H9 (cell line): ENCODE measurements around the gene ELFN1. TPM values are rescaled to one million over a fixed set of nuclear protein-coding genes. Genes with fewer than 3 reads are reported as not detected.

Experiments
- DNase-seq: peaks from one replicate; pipeline ENCODE4 v3.0.0-alpha.2; 2017
- H2AFZ ChIP-seq: one replicate; pipeline ENCODE4 v1.6.1; 2013; ENCODE audit warnings: mild to moderate bottlenecking, low read length, control low read depth, moderate library complexity
- H2AK5ac ChIP-seq: 2 replicates; pipeline ENCODE4 v1.6.1; 2013; ENCODE audit warnings: low read length, control low read depth, mixed read lengths; ENCODE audit not compliant: insufficient read length
- H2BK120ac ChIP-seq: one replicate; pipeline ENCODE4 v1.6.1; 2013; ENCODE audit warnings: low read depth, mild to moderate bottlenecking, low read length, control low read depth, inconsistent platforms; ENCODE audit not compliant: poor library complexity, severe bottlenecking
- H2BK12ac ChIP-seq: 2 replicates; pipeline ENCODE4 v1.6.1; 2013; ENCODE audit warnings: low read length, control low read depth, mixed read lengths, low read depth; ENCODE audit not compliant: insufficient read length
- H2BK15ac ChIP-seq: 2 replicates; pipeline ENCODE4 v1.6.1; 2013; ENCODE audit warnings: low read depth, low read length, control low read depth
- H2BK20ac ChIP-seq: one replicate; pipeline ENCODE4 v1.6.1; 2013; ENCODE audit warnings: low read depth, mild to moderate bottlenecking, low read length, control low read depth, inconsistent platforms; ENCODE audit not compliant: poor library complexity, severe bottlenecking
- H2BK5ac ChIP-seq: 2 replicates; pipeline ENCODE4 v1.6.1; 2013; ENCODE audit warnings: low read length, control low read depth, mixed read lengths; ENCODE audit not compliant: insufficient read length
- H3K14ac ChIP-seq: 2 replicates; pipeline ENCODE4 v1.6.1; 2013; ENCODE audit warnings: low read length, control low read depth; ENCODE audit not compliant: insufficient read depth
- H3K18ac ChIP-seq: 2 replicates; pipeline ENCODE4 v1.6.1; 2013; ENCODE audit warnings: low read depth, mild to moderate bottlenecking, mixed read lengths, low read length, control low read depth; ENCODE audit not compliant: insufficient read length
- H3K23ac ChIP-seq: 2 replicates; pipeline ENCODE4 v1.6.1; 2013; ENCODE audit warnings: low read length, control low read depth, mixed read lengths, low read depth; ENCODE audit not compliant: insufficient read length
- H3K23me2 ChIP-seq: 2 replicates; pipeline ENCODE4 v1.6.1; 2013; ENCODE audit warnings: low read depth, mild to moderate bottlenecking, mixed read lengths, low read length, control low read depth; ENCODE audit not compliant: insufficient read length, poor library complexity, severe bottlenecking
- H3K27ac ChIP-seq: 2 replicates; pipeline ENCODE4 v1.5.1; 2013; ENCODE audit warnings: low read length, control low read depth, mixed read lengths, low read depth; ENCODE audit not compliant: insufficient read length
- H3K27me3 ChIP-seq: 2 replicates; pipeline ENCODE4 v1.6.1; 2013; ENCODE audit warnings: low read length, control low read depth, inconsistent platforms; ENCODE audit not compliant: insufficient read depth
- H3K4ac ChIP-seq: 2 replicates; pipeline ENCODE4 v1.6.1; 2013; ENCODE audit warnings: low read depth, mild to moderate bottlenecking, control low read depth, inconsistent platforms, low read length, moderate library complexity
- H3K4me1 ChIP-seq: 2 replicates; pipeline ENCODE4 v1.6.1; 2013; ENCODE audit warnings: low read length, control low read depth, inconsistent platforms; ENCODE audit not compliant: insufficient read depth
- H3K4me2 ChIP-seq: 2 replicates; pipeline ENCODE4 v1.6.1; 2013; ENCODE audit warnings: low read length, control low read depth, mixed read lengths; ENCODE audit not compliant: insufficient read length, insufficient read depth
- H3K56ac ChIP-seq: 2 replicates; pipeline ENCODE4 v1.6.1; 2013; ENCODE audit warnings: low read depth, mild to moderate bottlenecking, mixed read lengths, low read length, control low read depth; ENCODE audit not compliant: insufficient read length
- H3K79me1 ChIP-seq: 2 replicates; pipeline ENCODE4 v1.6.1; 2013; ENCODE audit warnings: low read depth, mild to moderate bottlenecking, moderate library complexity, low read length, control low read depth, inconsistent platforms; ENCODE audit not compliant: insufficient read depth, poor library complexity, severe bottlenecking
- H3K79me2 ChIP-seq: 2 replicates; pipeline ENCODE4 v1.6.1; 2013; ENCODE audit warnings: low read length, control low read depth, inconsistent platforms; ENCODE audit not compliant: insufficient read depth
- H3K9ac ChIP-seq: 2 replicates; pipeline ENCODE4 v1.6.1; 2013; ENCODE audit warnings: low read length, control low read depth, mixed read lengths; ENCODE audit not compliant: insufficient read length; ENCODE audit errors: extremely low read depth
- H3K9me3 ChIP-seq: one replicate; pipeline ENCODE4 v1.6.1; 2013; ENCODE audit warnings: low read depth, low read length, inconsistent platforms; ENCODE audit not compliant: control insufficient read depth
- H3T11ph ChIP-seq: one replicate; pipeline ENCODE4 v1.6.1; 2013; ENCODE audit warnings: mild to moderate bottlenecking, low read length, control low read depth, inconsistent platforms
- H4K20me1 ChIP-seq: one replicate; pipeline ENCODE4 v1.6.1; 2013; ENCODE audit not compliant: control insufficient read depth, insufficient read length, insufficient read depth
- H4K5ac ChIP-seq: 2 replicates; pipeline ENCODE4 v1.6.1; 2013; ENCODE audit warnings: low read depth, mild to moderate bottlenecking, mixed read lengths, low read length, control low read depth; ENCODE audit not compliant: insufficient read length
- H4K8ac ChIP-seq: replicated peaks from 2 replicates; pipeline ENCODE4 v1.6.1; 2013; ENCODE audit warnings: low read length, control low read depth, mixed read lengths, low read depth; ENCODE audit not compliant: insufficient read length
- H4K91ac ChIP-seq: 2 replicates; pipeline ENCODE4 v1.6.1; 2013; ENCODE audit warnings: low read depth, mild to moderate bottlenecking, moderate library complexity, mixed read lengths, low read length, control low read depth; ENCODE audit not compliant: insufficient read length
- H3K27ac Mint-ChIP-seq, 3 experiments: 2 replicates in 2 of 3; 3 replicates in 1 of 3; pipeline ENCODE4 v1.8.0; 2020 to 2021; ENCODE audit warnings: mixed read lengths in 3 of 3, mild to moderate bottlenecking in 1 of 3, moderate library complexity in 1 of 3
- H3K27me3 Mint-ChIP-seq: 2 replicates; pipeline ENCODE4 v1.8.0; 2021; ENCODE audit warnings: low read depth, mild to moderate bottlenecking, moderate library complexity, mixed read lengths
- H3K36me3 Mint-ChIP-seq, 3 experiments: 2 replicates in 2 of 3; 3 replicates in 1 of 3; pipeline ENCODE4 v1.8.0; 2020 to 2021; ENCODE audit warnings: low read depth in 3 of 3, mixed read lengths in 3 of 3; ENCODE audit not compliant: insufficient read depth in 1 of 3
- H3K4me1 Mint-ChIP-seq, 2 experiments: 2 replicates each; pipeline ENCODE4 v1.8.0; 2020; ENCODE audit warnings: mixed read lengths in 2 of 2
- H3K4me3 Mint-ChIP-seq, 2 experiments: 2 replicates in 1 of 2; 3 replicates in 1 of 2; pipeline ENCODE4 v1.8.0; 2020 to 2021; ENCODE audit warnings: mild to moderate bottlenecking in 2 of 2, mixed read lengths in 2 of 2, moderate library complexity in 1 of 2
- H3K9me3 Mint-ChIP-seq, 2 experiments: 2 replicates in 1 of 2; 3 replicates in 1 of 2; pipeline ENCODE4 v1.8.0; 2020; ENCODE audit warnings: mild to moderate bottlenecking in 2 of 2, mixed read lengths in 2 of 2, moderate library complexity in 1 of 2
- WGBS: extraction: QIAGEN DNeasy Blood & Tissue Kit; methylation state at CpG from one replicate; pipeline ENCODE4 v1.1.7; 2013; ENCODE audit warnings: missing lambda C conversion rate, low lambda C conversion rate, mixed read lengths; ENCODE audit not compliant: insufficient read length; ENCODE audit errors: extremely low coverage; 5-methylcytosine and 5-hydroxymethylcytosine counted together
- total RNA-seq: library from RNA; stranded (reverse); gene quantifications from 2 replicates; pipeline ENCODE4 v1.2.1, GENCODE V29; 2021
- TF ChIP-seq, protein P1 (sequence below): fragments of 200-600 bp; sonication (generic); conservative IDR thresholded peaks from 3 replicates; pipeline ENCODE4 v1.8.0; 2021; ENCODE audit warnings: antibody characterized with exemption, mild to moderate bottlenecking

The ELFN1 gene
- total RNA-seq, 1 experiment from 2014 or later: 3.7 TPM

DNA sequence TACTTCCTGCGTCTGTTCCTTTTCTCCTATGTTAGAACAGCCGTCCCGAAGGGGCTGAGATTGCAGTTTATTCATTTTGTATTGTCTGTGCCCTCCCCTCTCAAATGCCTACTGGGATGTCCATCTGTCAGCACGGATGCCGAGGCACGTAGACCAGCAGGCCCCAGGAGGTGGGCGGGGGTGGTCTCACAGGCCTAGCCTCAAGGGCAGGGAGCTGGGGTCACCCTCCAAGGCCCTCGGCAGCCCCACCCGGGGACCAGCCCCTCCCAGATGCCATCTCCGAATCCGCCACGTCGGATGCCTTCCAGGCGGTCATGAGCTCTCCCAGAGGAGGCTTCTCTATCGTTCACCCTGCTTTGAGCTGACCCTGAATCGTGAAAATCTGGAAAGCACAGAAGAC, 59.7 kb downstream of the ELFN1 start:
- H3K27me3 Mint-ChIP-seq: peaks cover 15% of the 10 kb centered on the region
- H3K4me3 Mint-ChIP-seq: no peak overlapping the region
- Histone ChIP-seq H3K79me1 (no peaks in the 10 kb centered on the region), H3K79me2 (no peaks in the 10 kb centered on the region), H2AFZ (no peak overlapping the region), H2BK12ac (no peak overlapping the region), H3K9ac (no peak overlapping the region), H3K56ac (no peak overlapping the region), H3K23me2 (no peaks in the 10 kb centered on the region), H2BK20ac (no peak overlapping the region), H3K23ac (no peak overlapping the region), H3T11ph (no peak overlapping the region), H3K9me3 (no peaks in the 10 kb centered on the region), H2BK120ac (no peak overlapping the region), H3K4me1 (no peaks in the 10 kb centered on the region), H3K27ac (no peak overlapping the region), H2AK5ac (no peak overlapping the region), H4K8ac (no peak overlapping the region), H3K27me3 (no peaks in the 10 kb centered on the region; the same call in 1 of the 2 replicates), H2BK15ac (no peak overlapping the region), H4K20me1 (no peaks in the 10 kb centered on the region), H4K91ac (no peak overlapping the region), H3K4me2 (no peak overlapping the region), H4K5ac (no peak overlapping the region), H3K4ac (no peak overlapping the region), H2BK5ac (no peak overlapping the region), H3K18ac (no peak overlapping the region), H3K14ac (no peak overlapping the region)
- H3K36me3 Mint-ChIP-seq: peaks cover 0 to 7% (median 4%) of the 10 kb centered on the region in 3 experiments; a peak in 3 of 7 replicates
- DNase-seq: no peak
- H3K4me1 Mint-ChIP-seq: peaks cover 7 to 9% of the 10 kb centered on the region in 2 experiments
- H3K9me3 Mint-ChIP-seq: peaks cover 4 to 7% of the 10 kb centered on the region in 2 experiments; a peak in 4 of 5 replicates
- WGBS: no CpG with 5 or more reads among the region's 16 CpGs
- H3K27ac Mint-ChIP-seq: no peak overlapping the region
- TF ChIP-seq, protein P1, sequence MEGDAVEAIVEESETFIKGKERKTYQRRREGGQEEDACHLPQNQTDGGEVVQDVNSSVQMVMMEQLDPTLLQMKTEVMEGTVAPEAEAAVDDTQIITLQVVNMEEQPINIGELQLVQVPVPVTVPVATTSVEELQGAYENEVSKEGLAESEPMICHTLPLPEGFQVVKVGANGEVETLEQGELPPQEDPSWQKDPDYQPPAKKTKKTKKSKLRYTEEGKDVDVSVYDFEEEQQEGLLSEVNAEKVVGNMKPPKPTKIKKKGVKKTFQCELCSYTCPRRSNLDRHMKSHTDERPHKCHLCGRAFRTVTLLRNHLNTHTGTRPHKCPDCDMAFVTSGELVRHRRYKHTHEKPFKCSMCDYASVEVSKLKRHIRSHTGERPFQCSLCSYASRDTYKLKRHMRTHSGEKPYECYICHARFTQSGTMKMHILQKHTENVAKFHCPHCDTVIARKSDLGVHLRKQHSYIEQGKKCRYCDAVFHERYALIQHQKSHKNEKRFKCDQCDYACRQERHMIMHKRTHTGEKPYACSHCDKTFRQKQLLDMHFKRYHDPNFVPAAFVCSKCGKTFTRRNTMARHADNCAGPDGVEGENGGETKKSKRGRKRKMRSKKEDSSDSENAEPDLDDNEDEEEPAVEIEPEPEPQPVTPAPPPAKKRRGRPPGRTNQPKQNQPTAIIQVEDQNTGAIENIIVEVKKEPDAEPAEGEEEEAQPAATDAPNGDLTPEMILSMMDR: no peak
